Measurements from ENCODE around the gene OSBPL10. TPM values are rescaled to one million over a fixed set of nuclear protein-coding genes. Genes with fewer than 3 reads are reported as not detected.

Gene OSBPL10
- polyA plus RNA-seq, 1 experiment = 11.2 TPM

GRCh38 chr3:32004113-32004765 is 23.2 kb upstream of the OSBPL10 start:
- Histone ChIP-seq H3K36me3 (ENCODE audit: control insufficient read depth, insufficient read depth, low read length) (no peaks in the 10 kb centered on the region), H3K4me3 (ENCODE audit: low read depth, low read length) (no peak overlapping the region), H3K27me3 (ENCODE audit: control insufficient read depth, insufficient read depth, low read length) (peaks cover 2% of the 10 kb centered on the region; the same call in 1 of the 2 replicates)
- no peak for DNase-seq (ENCODE audit: low read depth)
- CTCF ChIA-PET = no interaction called here
- no peak for TF ChIP-seq CTCF (IDR thresholded peaks at IDR 0.05; ENCODE audit: insufficient read depth, low read depth, low read length)
- POLR2A ChIA-PET = no interaction called here

- DNase-seq (ENCODE audit: low read depth) = no peak
- H3K27me3 ChIP-seq (ENCODE audit: control insufficient read depth, insufficient read depth, low read length) = peaks cover 2% of the 10 kb centered on the region; the same call in 1 of the 2 replicates
- no peak for TF ChIP-seq CTCF (IDR thresholded peaks at IDR 0.05; ENCODE audit: insufficient read depth, low read depth, low read length)
- ChIA-PET CTCF (no interaction called here), POLR2A (no interaction called here)
- H3K36me3 ChIP-seq (ENCODE audit: control insufficient read depth, insufficient read depth, low read length) = no peaks in the 10 kb centered on the region
- no peak overlapping the region for H3K4me3 ChIP-seq (ENCODE audit: low read depth, low read length)
Measured at GRCh38 chr3:32003380-32003779, 22.3 kb upstream of the OSBPL10 start.

GRCh38 chr3:32002561-32003368 is 21.7 kb upstream of the OSBPL10 start:
- TF ChIP-seq CTCF (IDR thresholded peaks at IDR 0.05; ENCODE audit: insufficient read depth, low read depth, low read length) = no peak
- Histone ChIP-seq H3K4me3 (ENCODE audit: low read depth, low read length) (no peak overlapping the region), H3K27me3 (ENCODE audit: control insufficient read depth, insufficient read depth, low read length) (peaks cover 2% of the 10 kb centered on the region; the same call in 1 of the 2 replicates), H3K36me3 (ENCODE audit: control insufficient read depth, insufficient read depth, low read length) (no peaks in the 10 kb centered on the region)
- no peak for DNase-seq (ENCODE audit: low read depth)
- ChIA-PET POLR2A (no interaction called here), CTCF (interaction anchor here (0.7 kb wide), 1 partner anchor 14 kb away, joined by 3 read pairs; no protein-coding TSS in a partner anchor)

DNA sequence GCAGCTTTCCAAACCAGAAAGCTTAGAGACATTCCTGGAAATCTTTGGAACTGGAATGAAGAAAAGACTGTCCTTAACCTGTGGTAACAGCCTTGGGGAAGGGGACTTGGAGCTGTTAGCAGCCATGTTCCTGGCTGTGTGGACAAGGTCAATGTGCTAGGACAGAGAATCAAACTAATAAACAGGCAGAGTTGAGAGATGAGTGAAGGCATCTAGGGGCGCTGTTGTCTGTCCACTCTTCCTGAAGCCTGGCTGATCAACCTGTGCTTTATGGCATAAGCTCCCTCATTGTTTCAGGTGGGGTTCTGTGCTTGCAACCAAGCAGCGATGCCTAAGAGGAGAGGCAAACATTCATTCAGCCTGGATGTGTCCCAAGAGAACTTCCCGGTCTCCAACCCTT is 19.8 kb upstream of the OSBPL10 start:
- ChIA-PET POLR2A (no interaction called here), CTCF (no interaction called here)
- TF ChIP-seq CTCF (IDR thresholded peaks at IDR 0.05; ENCODE audit: insufficient read depth, low read depth, low read length) = no peak
- peaks cover 2% of the 10 kb centered on the region; the same call in 1 of the 2 replicates for H3K27me3 ChIP-seq (ENCODE audit: control insufficient read depth, insufficient read depth, low read length)
- DNase-seq (ENCODE audit: low read depth) = no peak
- H3K4me3 ChIP-seq (ENCODE audit: low read depth, low read length) = no peak overlapping the region
- no peaks in the 10 kb centered on the region for H3K36me3 ChIP-seq (ENCODE audit: control insufficient read depth, insufficient read depth, low read length)

DNA sequence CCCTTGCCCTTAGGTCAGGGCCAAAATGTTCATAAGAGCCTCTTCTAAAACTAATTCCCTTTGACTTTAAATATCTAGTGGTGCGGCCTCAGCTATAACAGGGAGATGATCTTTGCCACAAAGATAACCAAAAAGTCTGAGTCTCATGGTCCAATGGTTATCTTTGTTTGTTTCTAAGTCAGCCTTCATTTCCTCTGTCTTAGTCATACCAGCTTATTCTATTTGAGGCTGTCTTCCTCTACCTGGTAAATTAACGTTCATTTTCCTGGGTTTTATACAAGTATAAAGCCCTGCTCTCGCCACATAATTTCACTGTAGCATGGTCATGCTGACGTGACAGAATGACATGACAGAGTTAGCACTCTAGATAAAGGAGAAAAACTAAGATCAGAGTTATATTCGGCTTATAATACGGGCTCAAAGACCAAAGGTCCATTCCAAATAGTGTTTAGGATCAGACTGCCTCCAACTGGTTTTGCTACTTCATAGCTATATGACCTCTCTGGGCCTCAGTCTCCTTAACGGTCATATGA is 18.9 kb upstream of the OSBPL10 start:
- ChIA-PET CTCF (no interaction called here), POLR2A (no interaction called here)
- Histone ChIP-seq H3K27me3 (ENCODE audit: control insufficient read depth, insufficient read depth, low read length) (peaks cover 2% of the 10 kb centered on the region; the same call in 1 of the 2 replicates), H3K36me3 (ENCODE audit: control insufficient read depth, insufficient read depth, low read length) (no peaks in the 10 kb centered on the region), H3K4me3 (ENCODE audit: low read depth, low read length) (no peak overlapping the region)
- no peak for DNase-seq (ENCODE audit: low read depth)
- no peak for TF ChIP-seq CTCF (IDR thresholded peaks at IDR 0.05; ENCODE audit: insufficient read depth, low read depth, low read length)
